Stimulated activated CD8-positive, alpha-beta memory T cell treated with anti-CD3 and anti-CD28 coated beads, Interleukin-7, amount 100 ng/mL, for 48 hours (primary cell): Measurements from ENCODE around the gene ROR1.
"Not testable (repeated sequence)": the region's sequence is repeated elsewhere in the genome, so short reads cannot be mapped to it uniquely, and the experiment has no call there.

Source experiments
- DNase-seq, 2 donors: peaks; one replicate each; pipeline ENCODE4 v3.0.0-alpha.2; 2020; ENCODE audit warnings: low read depth in 1 of 2; ENCODE audit errors: extremely low read depth in 1 of 2

Gene ROR1

GRCh38 chr1:64197076-64197475 is 423.3 kb downstream of the ROR1 start:
- no peak for DNase-seq

DNA sequence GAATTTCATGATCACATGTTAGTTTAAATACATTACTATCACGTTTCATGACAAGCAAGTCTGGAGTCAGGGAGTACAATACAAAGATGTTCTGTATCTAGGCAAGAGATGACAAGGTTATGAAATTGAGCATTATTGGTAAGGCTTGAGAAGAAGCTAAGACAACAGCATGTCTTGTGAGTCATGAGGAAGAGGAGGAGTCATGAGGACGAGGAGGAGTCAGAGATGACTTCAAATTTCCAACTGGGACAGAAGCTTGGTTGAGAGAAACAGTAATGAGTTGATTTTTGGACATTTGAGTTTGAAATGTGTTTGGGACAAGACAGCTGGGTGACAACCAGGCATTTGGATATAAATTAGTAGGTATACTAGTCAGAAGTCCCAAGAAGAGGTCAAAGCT is 425.3 kb downstream of the ROR1 start:
- DNase-seq: no peak

- DNase-seq: no peak
Measured at GRCh38 chr1:64200064-64200463, 426.2 kb downstream of the ROR1 start.

DNA sequence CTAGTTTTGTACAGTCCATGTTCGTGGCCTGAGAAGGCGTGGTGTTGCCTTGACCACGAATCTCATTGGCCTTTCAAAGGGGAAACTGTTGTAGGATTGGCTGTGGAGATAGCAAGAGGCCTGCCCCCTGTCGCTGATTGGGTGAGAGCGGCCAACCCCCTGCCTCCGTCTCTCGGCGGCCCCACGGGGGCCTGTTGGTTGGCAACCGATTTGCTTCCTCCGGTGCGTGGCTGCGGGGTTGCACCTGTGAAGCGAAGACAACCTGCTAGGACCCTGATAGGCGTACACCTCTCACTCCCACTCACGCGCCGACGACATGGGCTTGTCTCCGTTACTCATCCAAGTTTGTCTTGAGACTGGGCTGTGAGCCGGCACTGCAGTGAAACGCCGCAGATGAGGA is 429.6 kb downstream of the ROR1 start, which contains the start of gene UBE2U:
UBE2U (plus strand) TSS at position 204 of the 400 bp plus-strand sequence. CDS start 428 bp downstream, outside the sequence.
- DNase-seq: no peak

DNA sequence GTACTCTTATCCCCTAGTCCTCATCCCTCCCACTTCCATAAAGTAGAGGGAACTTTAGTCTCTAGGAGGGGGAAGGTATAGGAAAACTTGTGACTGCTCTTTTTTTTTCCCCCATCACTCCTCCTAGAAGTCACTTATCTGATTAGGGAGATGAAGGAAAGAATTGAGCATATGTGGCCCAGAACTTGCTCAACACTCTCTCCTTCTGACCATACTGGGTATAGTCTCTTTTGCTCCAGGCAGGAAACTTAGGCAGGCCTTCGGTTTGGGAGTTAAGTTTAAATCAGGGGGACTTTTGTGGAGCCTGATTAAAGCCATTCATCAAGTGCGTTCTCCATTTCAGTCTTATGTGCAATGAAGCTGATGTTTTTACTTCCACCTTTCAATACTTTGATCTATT is 435.4 kb downstream of the ROR1 start:
- DNase-seq: no peak

- DNase-seq: no peak
Measured at GRCh38 chr1:64212031-64212430, 438.2 kb downstream of the ROR1 start.

GRCh38 chr1:64215576-64215975 is 441.8 kb downstream of the ROR1 start:
- DNase-seq: no peak

DNA sequence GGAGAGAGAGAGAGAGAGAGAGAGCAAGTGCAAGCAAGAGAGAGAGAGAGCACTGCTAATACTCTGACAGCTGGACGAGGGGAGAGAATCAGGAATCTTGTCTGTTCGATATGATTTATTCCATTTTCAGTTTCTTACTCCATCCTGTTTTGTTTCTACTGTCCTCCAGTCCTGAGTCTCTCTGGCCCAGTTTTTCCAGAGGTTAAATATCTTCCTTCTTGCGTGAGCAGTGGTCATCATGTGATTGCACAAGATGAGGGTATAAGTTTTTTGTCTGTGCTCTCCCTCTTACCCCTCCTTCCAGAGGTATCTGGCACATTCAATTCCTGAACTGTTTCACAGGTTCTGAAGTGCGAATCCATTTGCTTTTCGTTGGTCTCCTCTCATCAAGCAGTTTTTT is 446.4 kb downstream of the ROR1 start:
- DNase-seq: no peak

DNA sequence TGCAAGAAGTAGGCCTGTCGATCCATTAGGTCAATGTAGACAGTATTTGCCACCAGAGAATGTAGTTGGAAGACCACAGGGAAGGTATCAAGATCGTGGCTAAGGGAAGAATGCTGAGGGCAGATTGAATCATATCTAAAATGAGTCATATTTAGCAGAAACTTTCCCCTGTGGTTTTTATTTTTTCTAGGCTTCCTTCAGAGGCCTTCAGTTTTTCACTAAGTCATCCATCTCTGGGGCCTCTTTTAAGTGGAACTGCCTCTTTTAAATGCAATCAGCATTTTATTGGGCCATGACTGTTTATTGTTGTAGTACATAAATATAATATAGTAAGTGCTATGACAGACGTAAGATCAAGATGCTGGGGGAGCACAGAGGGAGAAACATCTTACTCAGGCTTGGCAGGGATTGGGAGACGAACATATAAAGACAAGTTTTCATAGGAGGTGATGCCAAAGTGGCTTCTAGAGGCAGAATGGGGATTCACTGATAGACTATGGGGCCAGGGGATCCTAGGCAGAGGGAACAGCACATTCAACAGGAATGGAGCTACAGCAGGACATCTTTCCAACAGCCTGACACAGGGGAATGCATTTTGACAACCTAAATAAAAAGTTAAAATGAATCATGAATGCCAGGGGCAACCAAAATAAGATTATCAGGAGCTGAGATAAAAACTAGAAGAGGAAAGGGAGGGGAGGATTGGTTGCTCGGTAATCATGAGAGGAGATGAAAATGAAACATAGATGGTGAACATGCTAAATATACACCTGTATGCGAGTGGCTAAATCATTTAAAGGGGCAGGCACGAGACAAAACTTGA is 449.7 kb downstream of the ROR1 start:
- no peak for DNase-seq

DNA sequence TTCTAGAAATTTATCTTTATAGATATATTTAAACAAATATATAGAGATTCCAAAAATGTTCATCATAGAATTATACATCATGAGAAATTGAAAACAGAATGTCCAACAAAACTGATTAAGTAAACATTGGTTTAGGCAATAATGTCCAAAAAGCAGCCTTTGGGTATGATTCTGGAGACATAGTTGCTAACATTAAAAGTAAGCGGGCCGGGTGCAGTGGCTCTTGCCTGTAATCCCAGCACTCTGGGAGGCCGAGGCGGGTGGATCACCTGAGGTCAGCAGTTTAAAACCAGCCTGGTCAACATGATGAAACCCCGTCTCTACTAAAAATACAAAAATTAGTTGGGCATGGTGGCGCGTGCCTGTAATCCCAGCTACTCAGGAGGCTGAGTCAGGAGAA is 450.4 kb downstream of the ROR1 start:
- not testable (repeated sequence) for DNase-seq

DNA sequence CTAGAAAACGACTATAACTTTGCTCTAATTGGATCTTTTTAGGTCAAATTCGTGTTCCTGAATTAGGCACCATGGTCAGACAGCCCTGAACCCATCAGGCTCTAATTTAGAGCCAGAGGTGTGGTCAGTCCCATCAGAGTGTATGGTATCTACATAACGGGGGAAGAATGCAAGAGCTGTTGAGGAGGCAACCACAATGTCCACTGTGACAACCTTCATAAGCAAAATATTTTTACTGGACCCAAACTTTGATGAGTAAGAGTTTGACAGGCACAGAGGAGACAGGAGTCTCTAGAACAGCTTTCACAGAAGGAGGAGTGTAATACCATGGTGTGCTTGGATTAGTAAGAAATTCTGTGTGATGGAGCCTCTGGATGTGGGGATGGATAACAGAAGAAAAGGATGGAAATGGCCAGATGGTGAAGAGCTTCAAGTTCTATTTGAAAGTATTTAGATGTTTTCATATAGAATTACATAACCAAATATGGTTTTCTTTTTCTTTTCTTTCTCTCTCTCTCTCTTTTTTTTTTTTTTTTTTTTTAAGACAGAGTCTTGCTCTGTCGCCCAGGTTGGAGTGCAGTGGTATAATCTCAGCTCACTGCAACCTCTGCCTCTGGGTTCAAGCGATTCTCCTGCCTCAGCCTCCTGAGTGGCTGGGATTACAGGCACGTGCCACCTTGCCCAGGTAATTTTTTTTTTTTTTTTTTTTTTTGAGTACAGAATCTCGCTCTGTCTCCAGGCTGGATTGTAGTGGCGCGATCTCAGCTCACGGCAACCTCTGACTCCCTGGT is 454.5 kb downstream of the ROR1 start:
- DNase-seq: no peak

- DNase-seq: no peak
Measured at GRCh38 chr1:64229307-64229706, 455.5 kb downstream of the ROR1 start.
